HK-2 (cell line): ENCODE results near the gene VCP.
"Not testable (repeated sequence)": the region's sequence is repeated elsewhere in the genome, so short reads cannot be mapped to it uniquely, and the experiment has no call there.

ENCODE experiments used
- DNase-seq: peaks from one replicate; pipeline ENCODE4 v3.0.0-alpha.2; 2018; ENCODE audit not compliant: unreplicated experiment

The VCP gene

GRCh38 chr9:35060548-35061207 lies 11.7 kb downstream of the VCP start:
- no peak for DNase-seq

GRCh38 chr9:35059438-35059837 lies 13.0 kb downstream of the VCP start:
- no peak for DNase-seq

- DNase-seq, result no peak
These were observed 15.2 kb downstream of the VCP start for GRCh38 chr9:35057271-35057620.

GRCh38 chr9:35056571-35057270 lies 15.7 kb downstream of the VCP start:
- no peak for DNase-seq

- no peak for DNase-seq
These were observed 17.4 kb downstream of the VCP start for GRCh38 chr9:35054871-35055644.

GRCh38 chr9:35054185-35054835 lies 18.1 kb downstream of the VCP start:
- DNase-seq, result no peak

- peak; percentile 26 for DNase-seq
These were observed 21.1 kb downstream of the VCP start for GRCh38 chr9:35051069-35051967.

GRCh38 chr9:35048511-35048910 lies 23.9 kb downstream of the VCP start:
- no peak for DNase-seq

- no peak for DNase-seq
These were observed 28.4 kb downstream of the VCP start for GRCh38 chr9:35044071-35044470.

- DNase-seq, result no peak
These were observed 29.4 kb downstream of the VCP start for GRCh38 chr9:35042891-35043545.

- DNase-seq, result no peak
These were observed 30.3 kb downstream of the VCP start for GRCh38 chr9:35042081-35042604.

GRCh38 chr9:35035851-35036701 lies 36.3 kb downstream of the VCP start:
- DNase-seq, result no peak

- no peak for DNase-seq
These were observed 39.3 kb downstream of the VCP start for GRCh38 chr9:35033101-35033500.

GRCh38 chr9:35029852-35030251 lies 42.6 kb downstream of the VCP start:
- no peak for DNase-seq

- DNase-seq, result no peak
These were observed 43.2 kb downstream of the VCP start for GRCh38 chr9:35029241-35029640.

GRCh38 chr9:35028341-35028740 lies 44.1 kb downstream of the VCP start:
- DNase-seq, result no peak

GRCh38 chr9:35027860-35028259 lies 44.6 kb downstream of the VCP start:
- DNase-seq, result no peak

GRCh38 chr9:35027374-35027773 lies 45.1 kb downstream of the VCP start:
- DNase-seq, result no peak

GRCh38 chr9:35026671-35027070 lies 45.8 kb downstream of the VCP start:
- DNase-seq, result no peak

- DNase-seq, result not testable (repeated sequence)
These were observed 49.0 kb downstream of the VCP start for GRCh38 chr9:35023443-35023842.
